BLaER1 (cell line): ENCODE data around the gene UXS1.
"Not testable (repeated sequence)": the region's sequence is repeated elsewhere in the genome, so short reads cannot be mapped to it uniquely, and the experiment has no call there.

ENCODE experiments used
- H3K27ac ChIP-seq: shearing (Covaris generic); formaldehyde crosslinking; 2 replicates; pipeline ENCODE4 v1.8.1; 2022
- H3K27me3 ChIP-seq: shearing (Covaris generic); formaldehyde crosslinking; 2 replicates; pipeline ENCODE4 v1.8.1; 2022
- H3K36me3 ChIP-seq: shearing (Covaris generic); formaldehyde crosslinking; 2 replicates; pipeline ENCODE4 v1.8.1; 2022
- H3K4me1 ChIP-seq: shearing (Covaris generic); formaldehyde crosslinking; 2 replicates; pipeline ENCODE4 v1.8.1; 2022
- H3K4me2 ChIP-seq: shearing (Covaris generic); formaldehyde crosslinking; 2 replicates; pipeline ENCODE4 v1.8.1; 2022
- H3K4me3 ChIP-seq: shearing (Covaris generic); formaldehyde crosslinking; 2 replicates; pipeline ENCODE4 v1.8.1; 2022
- H3K9ac ChIP-seq: shearing (Covaris generic); formaldehyde crosslinking; 2 replicates; pipeline ENCODE4 v1.8.1; 2022
- H3K9me3 ChIP-seq: shearing (Covaris generic); formaldehyde crosslinking; 2 replicates; pipeline ENCODE4 v1.8.1; 2022
- H4K20me1 ChIP-seq: shearing (Covaris generic); formaldehyde crosslinking; 2 replicates; pipeline ENCODE4 v1.8.1; 2022
- Cebpa-rat ChIP-seq: shearing (Covaris generic); IDR thresholded peaks from 2 replicates; pipeline ENCODE4 v1.8.1; 2022

Gene UXS1

GRCh38 chr2:106139238-106139935 is 54.7 kb downstream of the UXS1 start:
- Histone ChIP-seq H3K27me3 (no peaks in the 10 kb centered on the region), H3K36me3 (peaks cover 62% of the 10 kb centered on the region), H3K4me2 (peak overlapping the region; percentile 77), H3K27ac (peak overlapping the region; percentile 54; the same call in 1 of the 2 replicates), H3K4me1 (peaks cover 67% of the 10 kb centered on the region), H4K20me1 (peaks cover 74% of the 10 kb centered on the region), H3K4me3 (0 out of 2 replicates have a peak overlapping the region, but pooled peaks have one; percentile 7), H3K9me3 (peaks cover 15% of the 10 kb centered on the region), H3K9ac (peak overlapping the region; percentile 50; the same call in 1 of the 2 replicates)
- TF ChIP-seq Cebpa-rat, result no peak

DNA sequence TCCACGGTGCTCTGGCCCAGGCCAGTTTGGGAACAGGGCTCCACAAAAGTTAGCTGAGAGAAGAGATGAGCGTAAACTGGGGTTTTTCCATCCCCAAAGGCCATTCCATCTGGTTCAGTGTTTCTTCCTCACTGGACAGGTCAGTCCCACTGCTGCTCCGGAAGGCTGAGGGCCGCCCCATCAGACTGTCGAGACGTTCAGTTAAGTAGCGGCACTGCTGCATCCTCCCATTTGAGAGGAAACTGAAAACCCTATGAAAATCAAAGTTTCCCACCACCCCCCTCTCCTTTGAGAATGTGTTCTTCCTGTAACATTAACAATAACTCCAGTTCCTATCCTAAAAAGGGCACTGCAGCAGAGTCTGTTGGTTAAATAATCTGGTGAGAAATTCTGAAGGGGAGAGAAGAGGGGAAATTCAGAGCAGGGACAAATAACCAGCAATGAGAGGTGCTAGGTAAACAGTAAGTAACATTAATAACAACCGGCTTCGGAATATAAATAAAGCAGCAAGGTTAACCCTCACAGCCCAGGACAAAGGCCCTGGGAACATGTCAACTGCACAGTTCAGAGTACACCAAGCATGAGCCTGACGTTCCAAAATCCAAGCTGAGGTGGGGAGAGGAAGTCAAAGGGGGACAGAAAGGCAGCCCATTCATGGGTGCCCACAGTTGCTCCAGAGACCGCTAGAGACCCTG is 55.4 kb downstream of the UXS1 start:
- Histone ChIP-seq H3K36me3 (peaks cover 55% of the 10 kb centered on the region), H3K9ac (peak overlapping the region; percentile 50; the same call in 1 of the 2 replicates), H3K27ac (peak overlapping the region; percentile 54), H4K20me1 (peaks cover 67% of the 10 kb centered on the region), H3K27me3 (no peaks in the 10 kb centered on the region), H3K4me1 (peaks cover 60% of the 10 kb centered on the region), H3K4me2 (peak overlapping the region; percentile 77), H3K9me3 (peaks cover 15% of the 10 kb centered on the region), H3K4me3 (0 out of 2 replicates have a peak overlapping the region, but pooled peaks have one; percentile 7)
- no peak for TF ChIP-seq Cebpa-rat

- H3K9ac ChIP-seq, result 0 out of 2 replicates have a peak overlapping the region, but pooled peaks have one; percentile 50
- H3K36me3 ChIP-seq, result peaks cover 47% of the 10 kb centered on the region
- H3K4me2 ChIP-seq, result peak overlapping the region; percentile 77
- H4K20me1 ChIP-seq, result peaks cover 60% of the 10 kb centered on the region
- H3K4me3 ChIP-seq, result 0 out of 2 replicates have a peak overlapping the region, but pooled peaks have one; percentile 7
- peaks cover 52% of the 10 kb centered on the region for H3K4me1 ChIP-seq
- no peaks in the 10 kb centered on the region for H3K27me3 ChIP-seq
- TF ChIP-seq Cebpa-rat, result no peak
- H3K9me3 ChIP-seq, result peaks cover 15% of the 10 kb centered on the region
- H3K27ac ChIP-seq, result peak overlapping the region; percentile 54
Observed at GRCh38 chr2:106137731-106138521, 56.2 kb downstream of the UXS1 start.

GRCh38 chr2:106131192-106131591 is 62.9 kb downstream of the UXS1 start:
- not testable (repeated sequence) for H3K4me3 ChIP-seq, H3K9ac ChIP-seq

GRCh38 chr2:106130251-106130998 is 63.7 kb downstream of the UXS1 start:
- Histone ChIP-seq H3K36me3 (peaks cover 50% of the 10 kb centered on the region), H4K20me1 (peaks cover 54% of the 10 kb centered on the region), H3K4me2 (peak overlapping the region; percentile 46), H3K9me3 (no peaks in the 10 kb centered on the region), H3K9ac (no peak overlapping the region), H3K27ac (peak overlapping the region; percentile 65; the same call in 1 of the 2 replicates), H3K4me1 (peaks cover 20% of the 10 kb centered on the region), H3K4me3 (no peak overlapping the region), H3K27me3 (no peaks in the 10 kb centered on the region)
- no peak for TF ChIP-seq Cebpa-rat

More at GRCh38 chr2:106131192-106131591, 62.9 kb downstream of the UXS1 start:
- Histone ChIP-seq H3K4me1 (peaks cover 20% of the 10 kb centered on the region), H4K20me1 (peaks cover 47% of the 10 kb centered on the region), H3K36me3 (peaks cover 42% of the 10 kb centered on the region)
- not testable (repeated sequence) for H3K27me3 ChIP-seq, H3K4me2 ChIP-seq, H3K9me3 ChIP-seq, H3K27ac ChIP-seq

DNA sequence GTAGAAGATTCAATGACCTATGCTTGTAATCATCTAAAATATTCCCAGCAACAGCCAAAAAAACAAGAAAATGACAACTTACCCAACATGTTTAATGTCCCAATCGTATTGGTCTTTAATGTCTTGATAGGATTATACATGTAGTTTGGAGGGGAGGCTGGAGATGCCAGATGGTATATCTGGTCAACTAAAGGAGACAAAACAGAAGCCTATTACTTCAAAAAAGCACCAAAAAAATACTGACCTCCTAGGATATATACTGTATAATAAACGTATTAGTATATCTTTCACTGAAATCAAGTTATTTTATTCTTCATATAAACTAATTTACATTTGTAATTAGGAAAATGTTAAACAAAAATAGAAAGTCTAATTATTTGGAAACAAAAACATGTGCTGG is 64.5 kb downstream of the UXS1 start:
- H3K27ac ChIP-seq, result no peak overlapping the region
- H3K4me1 ChIP-seq, result peaks cover 20% of the 10 kb centered on the region
- H3K9ac ChIP-seq, result no peak overlapping the region
- H3K4me2 ChIP-seq, result peak overlapping the region; percentile 46
- H4K20me1 ChIP-seq, result peaks cover 63% of the 10 kb centered on the region
- no peaks in the 10 kb centered on the region for H3K27me3 ChIP-seq
- no peaks in the 10 kb centered on the region for H3K9me3 ChIP-seq
- H3K36me3 ChIP-seq, result peaks cover 58% of the 10 kb centered on the region
- no peak for TF ChIP-seq Cebpa-rat
- H3K4me3 ChIP-seq, result no peak overlapping the region

- Histone ChIP-seq H3K4me2 (peak overlapping the region; percentile 46), H3K4me1 (peaks cover 20% of the 10 kb centered on the region), H4K20me1 (peaks cover 67% of the 10 kb centered on the region), H3K27ac (no peak overlapping the region), H3K9me3 (no peaks in the 10 kb centered on the region), H3K9ac (no peak overlapping the region), H3K27me3 (no peaks in the 10 kb centered on the region), H3K4me3 (no peak overlapping the region), H3K36me3 (peaks cover 63% of the 10 kb centered on the region)
- no peak for TF ChIP-seq Cebpa-rat
Observed at GRCh38 chr2:106129150-106129549, 65.0 kb downstream of the UXS1 start.

DNA sequence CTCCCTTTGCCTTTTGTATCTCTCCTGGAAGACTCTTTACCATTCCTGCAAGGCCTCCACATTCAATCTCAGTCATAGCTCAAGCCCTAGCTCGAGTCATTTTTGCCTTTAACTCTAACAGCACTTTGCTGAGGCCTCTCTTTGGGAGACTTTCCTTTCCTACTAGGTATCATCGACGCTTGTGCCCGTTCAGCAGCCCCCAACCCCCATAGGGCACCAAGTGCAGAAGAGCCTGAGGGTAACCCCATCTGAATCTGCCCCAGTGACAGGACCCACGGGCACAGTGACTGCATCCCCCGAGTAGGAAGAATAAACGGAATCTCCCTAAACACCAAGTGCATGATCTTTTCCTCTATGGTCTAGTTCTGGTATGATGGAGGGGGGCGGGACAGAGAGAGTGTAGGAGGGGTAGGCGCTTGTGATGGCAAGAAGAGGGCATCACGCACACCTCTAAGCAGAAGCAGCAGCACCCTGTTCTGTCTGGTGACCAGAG is 66.3 kb downstream of the UXS1 start:
- no peak overlapping the region for H3K4me3 ChIP-seq
- no peaks in the 10 kb centered on the region for H3K27me3 ChIP-seq
- H3K27ac ChIP-seq, result no peak overlapping the region
- H3K9me3 ChIP-seq, result no peaks in the 10 kb centered on the region
- H3K9ac ChIP-seq, result no peak overlapping the region
- no peak for TF ChIP-seq Cebpa-rat
- peaks cover 20% of the 10 kb centered on the region for H3K4me1 ChIP-seq
- peaks cover 76% of the 10 kb centered on the region for H3K36me3 ChIP-seq
- H3K4me2 ChIP-seq, result no peak overlapping the region
- peaks cover 80% of the 10 kb centered on the region for H4K20me1 ChIP-seq

- H3K9me3 ChIP-seq, result no peaks in the 10 kb centered on the region
- no peak overlapping the region for H3K27ac ChIP-seq
- peaks cover 20% of the 10 kb centered on the region for H3K4me1 ChIP-seq
- no peak overlapping the region for H3K4me2 ChIP-seq
- TF ChIP-seq Cebpa-rat, result no peak
- no peaks in the 10 kb centered on the region for H3K27me3 ChIP-seq
- peaks cover 85% of the 10 kb centered on the region for H4K20me1 ChIP-seq
- no peak overlapping the region for H3K4me3 ChIP-seq
- no peak overlapping the region for H3K9ac ChIP-seq
- peaks cover 81% of the 10 kb centered on the region for H3K36me3 ChIP-seq
Observed at GRCh38 chr2:106127282-106127771, 66.8 kb downstream of the UXS1 start.
